Inferior parietal cortex (tissue), 1 donor: ENCODE measurements around the gene TUBAL3.
"Not testable (repeated sequence)": the region's sequence is repeated elsewhere in the genome, so short reads cannot be mapped to it uniquely, and the experiment has no call there.

Experiments
- DNase-seq: peaks from one replicate; pipeline ENCODE4 v3.0.0-alpha.2; 2016; ENCODE audit errors: extremely low spot score

TUBAL3 gene

GRCh38 chr10:5379202-5379601 is 25.4 kb downstream of the TUBAL3 start:
- DNase-seq, result not testable (repeated sequence)

GRCh38 chr10:5376450-5376849 is 28.2 kb downstream of the TUBAL3 start:
- DNase-seq, result no peak

GRCh38 chr10:5373891-5374611 is 30.6 kb downstream of the TUBAL3 start:
- no peak for DNase-seq

- no peak for DNase-seq
These were observed 31.3 kb downstream of the TUBAL3 start for GRCh38 chr10:5373307-5373706.

GRCh38 chr10:5370493-5371352 is 33.9 kb downstream of the TUBAL3 start:
- DNase-seq, result no peak

GRCh38 chr10:5369362-5370158 is 35.1 kb downstream of the TUBAL3 start:
- no peak for DNase-seq

- DNase-seq, result no peak
These were observed 38.7 kb downstream of the TUBAL3 start for GRCh38 chr10:5365928-5366327.

- DNase-seq, result no peak
These were observed 39.7 kb downstream of the TUBAL3 start, which contains the start of gene UCN3 for GRCh38 chr10:5364890-5365338. UCN3 (plus strand) TSS chr10:5364966; CDS start chr10:5373721, 8,755 bp downstream.

- DNase-seq, result no peak
These were observed 40.3 kb downstream of the TUBAL3 start for GRCh38 chr10:5364374-5364773.

GRCh38 chr10:5362873-5363272 is 41.8 kb downstream of the TUBAL3 start:
- DNase-seq, result no peak

GRCh38 chr10:5361966-5362365 is 42.7 kb downstream of the TUBAL3 start:
- DNase-seq, result no peak

- DNase-seq, result no peak
These were observed 44.2 kb downstream of the TUBAL3 start for GRCh38 chr10:5360318-5360915.

GRCh38 chr10:5356302-5356763 is 48.3 kb downstream of the TUBAL3 start:
- DNase-seq, result no peak

- DNase-seq, result no peak
These were observed 48.9 kb downstream of the TUBAL3 start for GRCh38 chr10:5355594-5356301.

GRCh38 chr10:5354068-5354467 is 50.6 kb downstream of the TUBAL3 start:
- DNase-seq, result no peak

- DNase-seq, result no peak
These were observed 55.3 kb downstream of the TUBAL3 start for GRCh38 chr10:5349362-5349761.

GRCh38 chr10:5346881-5347280 is 57.7 kb downstream of the TUBAL3 start:
- DNase-seq, result no peak

GRCh38 chr10:5344746-5345145 is 59.9 kb downstream of the TUBAL3 start:
- DNase-seq, result no peak

- no peak for DNase-seq
These were observed 60.6 kb downstream of the TUBAL3 start for GRCh38 chr10:5343979-5344378.

GRCh38 chr10:5343561-5343960 is 61.1 kb downstream of the TUBAL3 start:
- DNase-seq, result no peak
